Embryonic facial prominence (tissue), 1 donor: Measurements from ENCODE around the gene SLC39A11.
"Not testable (repeated sequence)": the region's sequence is repeated elsewhere in the genome, so short reads cannot be mapped to it uniquely, and the experiment has no call there.

Experiments
- DNase-seq: peaks from one replicate; pipeline ENCODE4 v3.0.0-alpha.2; 2016; ENCODE audit errors: extremely low spot score

The SLC39A11 gene

GRCh38 chr17:73007407-73007806, 85.1 kb downstream of the SLC39A11 start:
- no peak for DNase-seq

- no peak for DNase-seq
Observed at GRCh38 chr17:73005360-73005759, 87.1 kb downstream of the SLC39A11 start.

DNA sequence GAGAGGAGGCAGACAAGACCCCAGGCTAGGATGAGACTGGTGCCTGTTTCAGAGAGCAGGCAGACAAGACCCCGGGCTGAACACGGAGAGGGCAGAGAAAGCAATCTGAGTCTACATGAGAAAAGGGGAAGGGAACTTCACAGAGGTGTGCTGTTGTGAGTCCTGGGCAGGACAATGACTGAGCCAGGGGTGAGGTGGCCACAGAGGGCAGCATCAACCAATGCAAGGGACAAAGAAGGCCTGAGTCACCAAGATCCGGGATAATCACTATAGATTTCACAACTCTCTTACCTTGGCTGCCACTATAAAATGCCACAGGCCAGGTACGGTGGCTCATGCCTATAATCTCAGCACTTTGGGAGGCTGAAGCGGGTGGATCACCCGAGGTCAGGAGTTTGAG, 89.0 kb downstream of the SLC39A11 start:
- DNase-seq: no peak

DNA sequence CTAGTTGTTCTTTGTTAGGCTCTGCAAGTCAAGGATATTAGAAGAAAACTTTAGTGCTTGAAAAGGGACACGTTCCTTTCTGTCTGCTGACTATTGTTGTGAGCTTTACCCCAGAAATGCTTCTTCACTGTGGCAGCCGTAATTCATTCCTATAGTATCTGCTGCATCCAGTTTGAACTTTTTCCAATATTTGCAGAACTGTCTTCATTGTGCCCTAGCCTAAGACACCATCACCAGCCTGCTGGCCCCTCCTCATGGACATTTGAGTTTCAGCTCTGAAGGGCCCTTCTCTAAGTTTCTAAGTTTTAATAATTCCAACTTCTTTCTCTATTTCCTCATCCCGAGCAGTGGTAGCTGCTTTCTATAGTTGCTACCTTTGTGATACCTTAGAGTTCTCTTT, 91.7 kb downstream of the SLC39A11 start:
- DNase-seq: no peak

DNA sequence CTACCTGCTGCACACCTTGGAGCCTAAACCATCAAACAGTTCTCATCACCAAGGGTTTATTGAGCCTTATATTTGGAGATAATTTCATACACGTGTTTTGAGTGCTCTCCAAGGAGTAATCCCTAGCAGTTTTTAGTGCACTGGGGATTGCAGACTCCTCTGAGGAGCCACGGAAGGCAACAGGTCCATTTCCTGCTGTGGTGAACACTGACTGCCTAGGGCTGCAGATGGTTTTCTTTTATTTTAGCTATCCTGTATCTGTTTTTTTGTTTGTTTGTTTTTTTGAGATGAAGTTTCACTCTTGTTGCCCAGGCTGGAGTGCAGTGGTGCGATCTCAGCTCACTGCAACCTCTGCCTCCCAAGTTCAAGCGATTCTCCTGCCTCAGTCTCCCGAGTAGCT, 93.0 kb downstream of the SLC39A11 start:
- not testable (repeated sequence) for DNase-seq

DNA sequence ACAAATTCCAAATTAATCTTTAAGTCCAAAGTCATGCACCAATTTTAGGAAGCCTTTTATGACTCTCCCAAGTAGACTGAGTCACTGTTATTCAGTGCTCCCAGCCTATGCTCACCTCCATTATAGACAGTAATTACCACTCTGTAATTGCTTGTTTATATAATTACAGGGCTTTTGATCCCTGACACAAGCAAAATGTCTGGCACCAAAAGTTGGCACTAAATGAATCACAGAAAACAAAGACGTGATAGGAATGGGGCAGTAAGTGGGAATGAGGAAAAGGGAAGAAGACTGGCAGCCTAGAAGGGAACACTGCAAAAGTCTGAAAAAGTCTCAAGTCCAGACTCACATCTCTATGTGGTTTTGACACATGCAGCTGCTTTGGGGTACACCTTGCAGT, 94.1 kb downstream of the SLC39A11 start:
- no peak for DNase-seq

DNA sequence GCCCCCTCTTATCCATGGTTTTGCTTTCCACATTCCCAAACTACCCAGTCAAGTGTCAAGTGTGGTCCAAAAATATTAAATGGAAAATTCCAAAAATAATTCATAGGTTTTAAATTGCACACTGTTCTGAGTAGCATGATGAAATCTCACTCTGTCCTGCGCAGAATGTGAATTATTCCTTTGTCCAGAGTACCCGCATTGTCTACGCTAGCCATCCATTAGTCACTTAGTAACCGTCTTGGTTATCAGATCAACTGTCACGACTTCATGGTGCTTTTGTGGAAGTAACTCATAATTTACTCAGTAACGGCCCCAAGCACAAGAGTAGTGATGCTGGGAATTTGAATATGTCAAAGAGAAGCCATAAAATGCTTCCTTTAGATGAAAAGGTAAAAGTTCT, 94.9 kb downstream of the SLC39A11 start:
- DNase-seq: no peak

DNA sequence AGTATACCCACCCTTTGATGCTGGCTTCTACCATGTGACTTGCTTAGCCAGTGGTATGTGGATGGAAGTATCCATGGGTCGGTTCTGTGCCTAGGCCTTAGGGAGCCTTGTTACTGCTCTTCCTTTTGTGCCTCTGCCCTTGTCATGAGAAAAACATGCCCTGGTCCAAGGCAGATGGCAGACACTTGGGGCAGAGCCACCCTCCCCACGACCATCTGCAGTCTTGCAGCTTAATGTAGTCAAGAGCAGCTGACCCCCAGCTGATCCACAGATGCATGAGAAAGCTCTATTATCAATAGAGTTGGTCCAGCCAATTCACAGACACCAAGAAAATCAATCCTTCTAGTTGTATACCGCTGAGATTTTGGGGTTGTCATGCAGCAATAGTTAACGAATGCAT, 95.7 kb downstream of the SLC39A11 start:
- no peak for DNase-seq

DNA sequence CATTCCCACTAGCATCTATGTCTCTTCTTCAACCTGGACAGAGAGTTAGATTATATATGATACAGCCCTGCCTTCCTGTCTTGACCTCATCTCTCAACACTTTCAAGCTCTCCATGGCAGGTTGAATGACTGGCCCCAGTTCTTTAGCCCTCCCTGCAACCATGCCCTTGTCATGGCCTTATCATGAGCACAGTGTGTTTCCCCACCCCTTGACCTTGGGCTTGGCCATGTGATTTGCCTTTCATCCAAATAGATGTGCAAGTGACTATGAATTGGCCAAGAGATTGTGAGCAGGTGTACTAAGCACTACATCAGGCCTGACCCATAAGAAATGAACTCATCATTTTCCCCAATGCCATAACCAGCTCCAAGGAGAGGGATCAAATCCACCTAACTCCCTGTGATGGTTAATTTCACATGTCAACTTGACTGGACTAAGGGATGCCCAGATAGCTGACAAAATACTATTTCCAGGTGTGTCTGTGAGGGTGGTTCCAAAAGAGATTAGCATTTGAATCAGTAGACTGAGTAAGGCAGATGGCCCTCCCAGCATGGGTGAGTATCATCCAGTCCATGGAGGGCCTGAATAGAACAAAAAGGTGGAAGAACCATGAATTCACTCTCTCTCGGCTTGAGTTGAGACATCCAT, 97.4 kb downstream of the SLC39A11 start:
- DNase-seq: no peak

DNA sequence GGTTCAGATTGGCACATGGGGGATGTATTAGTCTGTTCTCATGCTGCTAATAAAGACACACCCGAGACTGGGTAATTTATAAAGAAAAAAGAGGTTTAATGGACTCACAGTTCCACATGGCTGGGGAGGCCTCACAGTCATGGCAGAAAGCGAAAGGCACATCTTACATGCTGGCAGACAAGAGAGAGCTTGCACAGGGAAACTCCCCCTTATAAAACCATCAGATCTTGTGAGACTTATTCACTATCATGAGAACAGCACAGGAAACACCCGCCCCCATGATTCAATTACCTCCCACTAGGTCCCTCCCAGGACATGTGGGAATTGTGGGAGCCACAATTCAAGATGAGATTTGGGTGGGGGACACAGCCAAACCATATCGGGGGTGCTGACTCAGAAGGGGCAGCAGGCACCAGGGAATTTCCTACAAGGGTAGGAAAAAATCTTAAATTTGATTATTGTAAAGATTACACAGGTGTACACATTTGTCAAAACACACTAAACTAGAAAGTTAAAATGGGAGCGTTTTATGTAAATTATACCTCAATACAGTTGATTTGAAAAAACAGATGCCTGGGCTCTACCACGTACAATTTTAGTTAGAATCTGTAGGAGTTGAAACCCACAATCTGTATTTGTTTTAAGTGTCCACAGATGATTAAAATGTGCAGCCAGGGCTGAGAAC, 99.6 kb downstream of the SLC39A11 start:
- DNase-seq: not testable (repeated sequence)

- no peak for DNase-seq
Observed at GRCh38 chr17:72991651-72992050, 100.8 kb downstream of the SLC39A11 start.

- no peak for DNase-seq
Observed at GRCh38 chr17:72989074-72989610, 103.3 kb downstream of the SLC39A11 start.

GRCh38 chr17:72988451-72988850, 104.0 kb downstream of the SLC39A11 start:
- DNase-seq: no peak

DNA sequence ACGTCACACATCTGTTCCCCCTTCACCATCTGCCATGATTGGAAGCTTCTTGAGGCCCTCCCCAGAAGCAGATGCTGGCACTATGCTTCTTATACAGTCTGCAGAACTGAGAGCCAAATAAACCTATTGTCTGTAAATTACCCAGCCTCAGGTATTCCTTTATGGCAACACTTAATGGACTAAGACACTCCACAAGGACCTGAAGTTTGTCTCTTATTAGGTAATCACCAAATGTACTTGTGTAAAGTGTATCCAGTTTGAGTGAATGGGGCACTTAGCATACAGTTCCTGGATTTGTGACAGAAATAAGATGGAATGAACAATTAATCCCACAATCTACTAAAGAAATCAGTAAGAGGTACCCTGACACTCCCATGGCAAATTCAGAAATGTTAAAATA, 105.3 kb downstream of the SLC39A11 start:
- DNase-seq: no peak

- no peak for DNase-seq
Observed at GRCh38 chr17:72985882-72986720, 106.4 kb downstream of the SLC39A11 start.

DNA sequence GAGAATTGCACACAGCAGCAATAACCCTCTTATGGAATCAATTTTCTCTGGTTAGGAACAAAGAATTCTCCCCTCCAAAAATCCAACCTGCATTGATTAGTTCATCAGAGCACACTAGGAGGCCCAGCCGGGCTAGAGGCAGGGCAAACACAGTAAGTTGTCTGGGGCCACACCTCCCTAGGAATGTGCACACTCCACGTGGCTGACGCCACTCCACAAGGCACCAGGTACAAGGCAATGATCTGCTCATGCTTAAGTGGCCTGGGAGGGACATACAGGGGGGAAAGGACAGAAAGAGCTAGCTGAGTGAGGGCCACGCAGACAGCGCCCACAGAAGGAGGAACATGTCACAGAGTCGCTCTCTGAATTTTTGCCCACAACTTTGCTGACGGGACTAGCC, 107.6 kb downstream of the SLC39A11 start:
- no peak for DNase-seq

GRCh38 chr17:72984145-72984925, 108.2 kb downstream of the SLC39A11 start:
- no peak for DNase-seq

GRCh38 chr17:72982680-72983079, 109.8 kb downstream of the SLC39A11 start:
- no peak for DNase-seq

DNA sequence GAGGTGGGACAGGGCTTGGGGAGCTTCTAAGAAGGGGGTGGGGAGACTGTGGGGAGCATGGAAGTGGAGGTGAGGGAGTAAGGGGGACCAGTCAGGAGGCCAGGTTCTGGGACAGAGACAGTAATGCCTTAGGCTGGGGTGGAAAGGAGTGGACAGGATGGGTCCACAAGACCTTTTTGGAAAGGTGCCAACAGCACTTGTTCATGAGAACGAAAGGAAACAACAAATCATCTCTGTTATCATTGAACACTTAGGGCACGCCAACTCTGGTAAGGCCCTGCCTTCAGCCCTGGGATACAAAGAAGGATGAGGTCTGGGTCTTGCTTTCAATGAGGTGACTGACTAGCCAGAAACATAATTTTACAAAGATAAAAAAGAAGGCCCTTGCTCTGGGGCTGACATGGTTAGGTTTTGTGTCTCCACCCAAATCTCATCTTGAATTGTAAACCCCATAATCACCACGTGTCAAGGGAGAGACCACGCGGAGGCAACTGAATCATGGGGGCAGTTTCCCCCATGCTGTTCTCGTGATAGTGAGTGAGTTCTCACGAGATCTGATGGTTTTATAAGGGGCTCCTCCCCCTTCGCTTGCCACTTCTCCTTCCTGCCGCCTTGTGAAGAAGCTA, 113.8 kb downstream of the SLC39A11 start:
- DNase-seq: no peak

- DNase-seq: no peak
Observed at GRCh38 chr17:72977771-72978417, 114.6 kb downstream of the SLC39A11 start.
